Measurements from ENCODE around the gene FOXB1. TPM values are rescaled to one million over a fixed set of nuclear protein-coding genes. Genes with fewer than 3 reads are reported as not detected.
A peak's percentile ranks its signal among the peaks of the same experiment; 100 is the strongest.

FOXB1 gene
- polyA plus RNA-seq, 1 donor from 2014 or later = not detected

GRCh38 chr15:60001610-60002527 lies 2.2 kb upstream of the FOXB1 start:
- no peak overlapping the region for H3K4me2 ChIP-seq (ENCODE audit: low read length)
- TF ChIP-seq EZH2 (IDR thresholded peaks at IDR 0.05; ENCODE audit: borderline replicate concordance, insufficient read depth, low read length, poor library complexity, severe bottlenecking) (peak; percentile 40), EP300 (conservative IDR thresholded peaks at IDR 0.05; ENCODE audit: poor library complexity, severe bottlenecking) (no peak)
- H3K36me3 ChIP-seq (ENCODE audit: insufficient read depth, low read length) = no peaks in the 10 kb centered on the region
- no peaks in the 10 kb centered on the region for H3K9me2 ChIP-seq (ENCODE audit: insufficient read depth, low read length)
- no peaks in the 10 kb centered on the region for H3K9me3 ChIP-seq (ENCODE audit: low read length)
- H3K79me2 ChIP-seq (replicated peaks; ENCODE audit: insufficient read depth, low read length) = no peaks in the 10 kb centered on the region
- peaks cover 99% of the 10 kb centered on the region for H3K27me3 ChIP-seq (ENCODE audit: insufficient read depth, low read depth, low read length)
- H3K27ac ChIP-seq (ENCODE audit: low read length) = no peak overlapping the region
- H4K20me1 ChIP-seq (ENCODE audit: insufficient read depth) = no peaks in the 10 kb centered on the region
- H3K9ac ChIP-seq (ENCODE audit: low read length) = no peak overlapping the region
- no peak overlapping the region for H2AFZ ChIP-seq (ENCODE audit: low read depth, low read length)
- no peak overlapping the region for H3K4me3 ChIP-seq (ENCODE audit: low read length)
- no peaks in the 10 kb centered on the region for H3F3A ChIP-seq (ENCODE audit: insufficient read depth, low read length, poor library complexity, severe bottlenecking)

- Histone ChIP-seq H3F3A (ENCODE audit: insufficient read depth, low read length, poor library complexity, severe bottlenecking) (no peaks in the 10 kb centered on the region), H2AFZ (ENCODE audit: low read depth, low read length) (no peak overlapping the region), H3K27ac (ENCODE audit: low read length) (no peak overlapping the region), H3K9me3 (ENCODE audit: low read length) (no peaks in the 10 kb centered on the region), H3K4me3 (ENCODE audit: low read length) (no peak overlapping the region), H3K9ac (ENCODE audit: low read length) (no peak overlapping the region), H3K27me3 (ENCODE audit: insufficient read depth, low read depth, low read length) (peaks cover 99% of the 10 kb centered on the region), H3K4me2 (ENCODE audit: low read length) (no peak overlapping the region), H4K20me1 (ENCODE audit: insufficient read depth) (no peaks in the 10 kb centered on the region), H3K36me3 (ENCODE audit: insufficient read depth, low read length) (no peaks in the 10 kb centered on the region), H3K9me2 (ENCODE audit: insufficient read depth, low read length) (no peaks in the 10 kb centered on the region), H3K79me2 (replicated peaks; ENCODE audit: insufficient read depth, low read length) (no peaks in the 10 kb centered on the region)
- peak; percentile 32 for TF ChIP-seq POLR2AphosphoS5 (IDR thresholded peaks at IDR 0.05)
- no peak for TF ChIP-seq CTCF (IDR thresholded peaks at IDR 0.05; ENCODE audit: poor library complexity, severe bottlenecking)
- TF ChIP-seq SMC3 (conservative IDR thresholded peaks at IDR 0.05; ENCODE audit: poor library complexity) = no peak
- no peak for TF ChIP-seq MXI1 (conservative IDR thresholded peaks at IDR 0.05; ENCODE audit: poor library complexity, severe bottlenecking)
- TF ChIP-seq TAF1 (IDR thresholded peaks at IDR 0.05; ENCODE audit: low read depth) = no peak
- no peak for TF ChIP-seq RAD21 (conservative IDR thresholded peaks at IDR 0.05)
- no peak for TF ChIP-seq EP300 (conservative IDR thresholded peaks at IDR 0.05; ENCODE audit: poor library complexity, severe bottlenecking)
- TF ChIP-seq EZH2 (IDR thresholded peaks at IDR 0.05; ENCODE audit: borderline replicate concordance, insufficient read depth, low read length, poor library complexity, severe bottlenecking) = peak; percentile 40
- TF ChIP-seq, protein P1, sequence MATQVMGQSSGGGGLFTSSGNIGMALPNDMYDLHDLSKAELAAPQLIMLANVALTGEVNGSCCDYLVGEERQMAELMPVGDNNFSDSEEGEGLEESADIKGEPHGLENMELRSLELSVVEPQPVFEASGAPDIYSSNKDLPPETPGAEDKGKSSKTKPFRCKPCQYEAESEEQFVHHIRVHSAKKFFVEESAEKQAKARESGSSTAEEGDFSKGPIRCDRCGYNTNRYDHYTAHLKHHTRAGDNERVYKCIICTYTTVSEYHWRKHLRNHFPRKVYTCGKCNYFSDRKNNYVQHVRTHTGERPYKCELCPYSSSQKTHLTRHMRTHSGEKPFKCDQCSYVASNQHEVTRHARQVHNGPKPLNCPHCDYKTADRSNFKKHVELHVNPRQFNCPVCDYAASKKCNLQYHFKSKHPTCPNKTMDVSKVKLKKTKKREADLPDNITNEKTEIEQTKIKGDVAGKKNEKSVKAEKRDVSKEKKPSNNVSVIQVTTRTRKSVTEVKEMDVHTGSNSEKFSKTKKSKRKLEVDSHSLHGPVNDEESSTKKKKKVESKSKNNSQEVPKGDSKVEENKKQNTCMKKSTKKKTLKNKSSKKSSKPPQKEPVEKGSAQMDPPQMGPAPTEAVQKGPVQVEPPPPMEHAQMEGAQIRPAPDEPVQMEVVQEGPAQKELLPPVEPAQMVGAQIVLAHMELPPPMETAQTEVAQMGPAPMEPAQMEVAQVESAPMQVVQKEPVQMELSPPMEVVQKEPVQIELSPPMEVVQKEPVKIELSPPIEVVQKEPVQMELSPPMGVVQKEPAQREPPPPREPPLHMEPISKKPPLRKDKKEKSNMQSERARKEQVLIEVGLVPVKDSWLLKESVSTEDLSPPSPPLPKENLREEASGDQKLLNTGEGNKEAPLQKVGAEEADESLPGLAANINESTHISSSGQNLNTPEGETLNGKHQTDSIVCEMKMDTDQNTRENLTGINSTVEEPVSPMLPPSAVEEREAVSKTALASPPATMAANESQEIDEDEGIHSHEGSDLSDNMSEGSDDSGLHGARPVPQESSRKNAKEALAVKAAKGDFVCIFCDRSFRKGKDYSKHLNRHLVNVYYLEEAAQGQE (IDR thresholded peaks at IDR 0.05; ENCODE audit: borderline replicate concordance) = no peak
Observed at GRCh38 chr15:60002528-60003218, 1.4 kb upstream of the FOXB1 start.
